Stimulated activated naive CD4-positive, alpha-beta T cell treated with Interleukin-2 at 50 U/mL for 16 hours (primary cell): ENCODE measurements around the gene MYOM3.

ENCODE experiments used
- DNase-seq: peaks from one replicate; lab custom pipeline; 2025; lab: John Stamatoyannopoulos, UW

The MYOM3 gene

DNA sequence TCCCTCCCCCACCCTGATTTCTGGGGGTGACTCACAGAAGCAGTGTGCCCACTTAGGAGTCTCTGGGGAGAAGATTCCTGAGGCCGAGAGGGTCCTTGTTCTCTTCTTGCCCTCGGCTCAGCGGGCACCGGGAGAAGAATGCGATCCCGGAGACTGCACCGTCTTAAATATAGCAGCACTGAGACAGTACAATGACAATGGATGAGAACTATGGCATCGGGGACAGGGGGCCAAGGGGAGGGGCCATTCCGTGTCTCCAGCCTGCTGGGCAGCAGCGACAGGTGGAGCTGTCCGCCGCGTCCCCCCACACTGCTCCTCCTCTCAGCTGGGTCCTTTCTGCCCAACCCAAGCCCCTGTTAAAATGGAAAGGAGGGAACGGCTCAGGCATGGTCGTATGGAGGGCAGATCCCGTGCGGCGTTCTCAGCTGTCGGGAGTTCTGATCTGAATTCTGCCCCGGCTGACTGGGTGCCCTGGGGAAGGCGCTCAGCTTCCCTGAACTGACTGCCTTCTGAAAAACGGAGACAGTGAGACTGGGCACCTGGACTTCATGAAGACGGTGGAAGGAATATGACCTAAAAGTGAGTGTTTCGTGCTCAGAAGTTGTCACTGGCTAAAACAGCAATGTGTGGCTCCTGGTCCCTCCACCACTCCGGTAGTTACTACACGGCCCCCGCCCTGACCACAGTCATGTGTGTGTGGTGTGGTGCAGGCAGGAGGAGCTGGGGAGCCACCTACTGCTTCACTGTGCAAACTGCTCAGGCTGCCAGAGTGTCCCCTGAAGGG, at the start of gene MYOM3:
MYOM3 (minus strand) TSS at position 140 of the 784 bp plus-strand sequence. CDS start 3,499 bp downstream, outside the sequence.
- DNase-seq: peak; percentile 42

DNA sequence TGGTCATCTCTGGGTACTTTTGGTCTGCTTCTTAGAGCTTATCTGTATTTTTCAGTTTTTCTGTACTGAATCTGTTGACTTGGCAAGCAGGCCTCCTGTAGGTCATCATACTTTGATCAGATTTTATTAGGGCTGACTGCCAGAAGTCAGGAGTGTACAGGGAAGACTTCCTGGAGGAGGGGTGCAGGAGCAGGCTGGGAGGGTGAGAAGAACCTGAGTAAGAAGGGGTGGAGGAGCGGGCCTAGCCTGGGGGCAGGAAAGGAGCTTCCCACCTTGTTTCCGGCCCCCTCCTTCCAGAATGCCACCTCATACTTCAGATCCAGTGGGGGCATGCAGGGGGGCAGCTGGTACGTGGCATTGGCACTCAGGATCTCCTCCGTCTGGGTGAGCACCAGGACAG, 49.3 kb upstream of the MYOM3 start:
- DNase-seq: no peak

DNA sequence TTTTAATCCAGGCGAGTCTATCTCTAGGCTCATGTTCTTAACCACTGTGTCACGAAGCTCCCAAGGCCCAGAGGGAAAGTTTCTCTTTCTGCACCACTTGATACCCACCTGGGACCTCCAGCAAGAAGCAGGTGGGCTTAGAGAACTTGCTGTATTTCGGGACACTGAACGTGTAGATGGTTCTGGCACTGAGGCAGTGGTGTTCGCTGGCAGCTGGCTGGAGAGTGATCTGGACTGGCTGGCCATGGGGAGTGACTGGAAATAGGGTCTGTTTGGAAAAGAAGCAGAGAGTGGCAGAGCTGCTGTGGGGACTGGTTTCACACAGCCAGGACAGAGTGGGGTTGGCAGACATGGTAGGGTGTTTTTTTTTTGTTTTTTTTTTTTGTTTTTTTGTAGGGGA, 47.4 kb upstream of the MYOM3 start:
- DNase-seq: no peak

DNA sequence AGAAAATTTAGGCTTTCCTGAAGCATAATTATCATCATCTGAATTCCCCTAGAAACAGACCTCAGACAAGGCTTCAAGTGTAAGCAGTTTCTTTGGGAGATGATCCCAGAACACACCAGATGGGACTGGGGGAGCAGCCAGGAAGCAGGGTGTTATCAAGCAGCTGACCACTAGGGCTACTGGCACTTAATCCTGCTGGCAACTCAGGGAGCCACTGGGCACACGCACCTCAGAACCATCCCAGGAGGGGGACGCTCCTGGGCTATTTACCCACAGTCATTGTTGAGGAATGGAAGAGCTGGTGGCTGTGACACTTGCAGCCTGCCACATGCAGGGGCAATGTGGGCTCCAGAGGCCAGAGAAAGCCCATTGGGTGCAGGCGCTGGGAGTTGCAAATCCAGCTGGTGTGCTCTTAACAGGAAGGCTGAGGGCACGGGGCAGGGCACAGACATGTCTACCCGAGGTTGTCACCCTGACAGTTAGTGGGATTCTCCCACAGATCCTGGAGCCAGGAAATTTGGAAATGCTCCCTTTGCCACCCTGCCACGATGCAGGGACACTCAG, 46.1 kb upstream of the MYOM3 start:
- no peak for DNase-seq

DNA sequence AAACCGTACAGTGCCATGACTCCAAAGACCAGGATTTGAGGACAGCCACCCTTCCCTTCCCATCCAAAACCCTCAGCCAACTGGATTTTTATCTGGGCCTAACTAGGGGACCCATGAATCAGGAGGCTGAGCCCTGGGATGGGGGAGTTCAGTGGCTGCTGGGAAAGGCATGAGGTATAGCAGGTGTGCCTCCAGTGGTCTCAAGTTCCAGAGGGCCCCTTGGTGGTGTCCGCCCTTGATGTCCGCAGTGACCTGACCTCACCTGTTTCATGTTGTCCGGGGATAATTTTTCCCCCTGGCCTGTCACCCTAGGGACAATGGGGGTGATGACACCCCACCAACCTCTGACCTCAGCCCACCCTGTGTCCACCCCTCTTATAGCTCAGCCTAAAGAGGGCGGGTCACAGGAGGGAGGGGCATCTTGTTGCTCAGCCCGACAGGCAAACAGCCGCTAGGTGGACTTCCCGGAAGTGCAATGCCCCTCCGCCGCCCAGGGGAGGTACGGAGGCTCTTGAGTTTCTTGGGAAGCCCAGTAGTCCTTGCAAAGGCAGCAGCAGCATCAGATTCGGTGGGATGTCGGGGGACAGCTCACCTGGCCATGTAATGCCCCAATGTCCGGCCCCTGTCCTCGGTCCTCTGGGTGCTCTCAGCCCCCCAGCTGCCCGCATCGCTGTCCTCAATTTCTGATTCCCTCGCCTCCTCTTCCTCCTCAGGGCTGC, 44.8 kb upstream of the MYOM3 start:
- DNase-seq: no peak

DNA sequence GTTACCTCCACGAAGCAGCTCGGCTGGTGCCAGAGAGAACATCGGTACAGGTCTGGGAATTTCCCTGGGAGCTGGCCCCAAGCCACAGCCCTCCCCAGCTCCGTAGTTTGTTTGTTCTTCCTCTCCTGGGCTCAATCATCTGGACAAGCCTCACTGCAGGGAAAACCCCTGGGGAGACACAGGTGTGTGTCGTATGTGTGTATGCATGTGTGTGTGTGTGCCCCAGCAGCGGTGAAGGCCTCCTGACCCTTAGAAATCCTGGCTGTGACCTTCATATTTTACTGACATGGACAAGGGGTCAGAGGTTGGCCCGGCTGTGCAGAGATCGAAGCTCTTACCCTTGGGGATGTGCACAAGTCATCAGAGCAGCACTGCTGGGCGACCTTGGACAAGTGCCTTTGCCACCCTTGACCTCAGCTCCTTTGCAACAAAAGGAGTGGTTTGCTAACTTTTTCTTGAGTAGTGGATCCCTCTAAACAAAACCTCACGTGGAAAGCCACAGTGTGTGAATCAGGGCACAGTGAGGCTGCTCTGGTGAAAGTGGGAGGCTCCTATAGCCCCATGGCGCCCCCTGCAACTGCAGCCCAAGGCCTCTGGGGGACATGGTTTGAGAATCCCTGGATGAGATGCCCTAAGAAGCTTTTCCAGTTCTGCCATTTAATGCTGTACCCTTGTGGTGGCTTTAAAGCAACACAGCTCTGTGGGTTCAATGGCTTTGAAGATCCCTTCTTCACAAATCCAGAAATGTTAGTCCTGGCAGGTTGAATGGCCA, 43.3 kb upstream of the MYOM3 start:
- DNase-seq: no peak

DNA sequence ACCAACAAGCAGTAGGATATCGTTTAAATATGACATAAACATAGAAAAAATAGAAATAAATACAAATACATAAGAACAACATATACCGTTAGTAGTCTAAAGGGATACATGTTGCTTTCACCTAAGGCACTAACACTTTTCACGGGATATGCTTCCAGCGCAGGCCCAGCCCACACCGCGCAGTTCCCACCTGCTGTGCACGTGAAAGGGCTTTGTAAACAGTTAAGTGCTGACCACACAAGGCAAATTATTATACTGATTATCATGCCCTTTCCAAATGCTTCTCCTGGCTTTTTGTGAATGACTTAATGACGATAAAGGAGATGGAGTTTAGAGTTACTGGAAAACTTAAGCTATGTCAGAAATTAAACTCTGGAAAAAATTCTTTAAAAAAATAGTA, 42.3 kb upstream of the MYOM3 start:
- DNase-seq: no peak

DNA sequence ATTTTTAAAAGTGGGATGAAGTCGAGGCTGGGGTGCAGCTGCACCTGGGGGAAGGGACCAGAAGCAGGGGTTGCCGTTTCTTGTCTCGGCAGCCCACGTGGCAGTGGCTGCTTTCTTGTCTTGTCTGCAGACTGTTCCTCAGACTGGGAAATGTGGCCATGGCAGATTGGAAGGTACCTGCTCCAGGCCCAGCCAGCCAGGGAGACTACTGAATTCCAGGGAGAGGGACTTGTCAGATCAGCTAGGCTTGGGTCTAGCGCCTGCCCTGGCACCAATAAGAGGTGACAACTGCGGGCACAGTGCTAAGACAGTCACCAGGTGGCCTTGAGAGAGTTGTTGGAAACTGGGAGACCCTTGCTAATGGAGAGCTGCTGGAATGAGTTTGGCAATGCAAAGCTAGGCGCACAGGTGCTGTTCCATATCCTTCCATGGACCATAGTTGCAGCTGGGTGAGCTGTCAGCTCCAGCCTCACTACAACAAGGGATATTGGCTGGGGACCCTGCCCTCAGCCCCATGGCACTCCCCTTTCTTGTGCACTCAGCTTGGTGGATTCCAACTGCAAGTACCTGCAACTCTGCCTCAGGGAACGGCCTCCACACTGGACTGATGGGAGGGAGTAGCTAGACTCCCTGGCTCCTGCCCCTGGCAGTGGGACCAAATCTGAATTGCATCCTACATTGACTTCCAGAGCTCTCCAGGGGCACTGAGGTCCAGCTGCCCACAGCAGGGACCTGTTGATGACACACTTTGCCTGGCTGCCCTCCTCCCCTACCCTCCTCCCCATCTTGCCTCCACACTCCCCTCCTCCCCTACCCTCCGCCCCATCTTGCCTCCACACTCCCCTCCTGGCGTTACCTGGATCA, 40.9 kb upstream of the MYOM3 start:
- no peak for DNase-seq

DNA sequence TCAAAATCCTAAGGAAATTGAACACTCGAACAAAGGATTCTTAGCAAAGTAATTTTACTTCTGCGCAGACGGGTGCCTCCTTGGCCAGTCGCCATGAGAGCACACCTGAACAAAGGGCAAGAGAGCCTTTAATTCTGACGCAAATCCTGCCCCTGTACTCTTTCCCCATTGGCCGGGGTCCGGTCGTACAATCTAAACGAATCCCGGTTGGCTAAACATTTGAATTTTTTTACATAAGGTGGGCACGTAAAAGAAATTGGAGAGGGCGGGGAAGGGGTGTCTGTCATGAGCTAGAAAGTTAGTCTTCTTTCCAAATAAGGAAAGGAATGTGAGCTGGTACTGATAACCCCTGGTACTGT, 39.2 kb upstream of the MYOM3 start:
- DNase-seq: no peak

DNA sequence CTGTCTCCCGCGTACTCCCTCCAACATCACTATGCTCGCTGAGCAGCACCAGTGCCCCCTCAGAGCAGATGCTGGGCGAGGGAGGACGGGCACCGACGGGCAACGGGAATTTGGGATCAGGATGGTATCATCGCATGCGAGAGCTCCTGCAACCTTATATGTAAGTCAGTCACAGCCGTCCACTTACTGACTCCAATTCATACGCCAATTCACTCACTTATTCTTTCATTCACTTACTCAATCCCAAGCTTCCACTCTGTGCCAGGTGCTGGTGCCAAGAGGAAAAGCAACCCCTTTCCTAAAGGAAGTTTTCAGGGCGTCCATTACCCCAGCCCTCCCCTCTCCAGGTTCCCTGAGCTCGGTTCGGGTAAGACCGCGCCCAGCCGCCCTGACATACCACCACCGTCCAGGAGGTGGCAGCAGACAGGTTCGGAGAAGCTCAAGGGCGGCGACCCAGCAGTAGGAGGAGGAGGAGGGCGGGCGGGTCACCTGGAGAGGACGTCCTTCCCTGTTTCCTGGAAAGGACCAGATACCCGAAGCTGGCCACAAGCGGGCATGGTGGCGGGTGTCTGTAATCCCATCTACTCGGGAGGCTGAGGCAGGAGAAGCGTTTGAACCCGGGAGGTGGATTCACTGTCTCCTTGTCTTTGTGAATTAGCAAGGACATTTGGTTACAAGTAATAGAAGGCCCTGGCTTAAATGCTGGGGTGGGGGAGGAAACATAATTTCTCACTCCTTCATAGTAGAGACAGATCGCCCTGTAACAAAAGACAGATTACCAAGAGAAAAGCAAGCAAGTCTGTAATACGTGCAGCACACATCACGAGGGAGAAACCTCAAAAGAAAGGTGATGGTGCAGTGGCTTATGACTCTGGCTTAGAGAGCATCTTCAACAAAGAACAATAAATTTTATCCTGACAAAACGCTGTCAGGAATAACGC, 38.6 kb upstream of the MYOM3 start:
- DNase-seq: peak; percentile 78

DNA sequence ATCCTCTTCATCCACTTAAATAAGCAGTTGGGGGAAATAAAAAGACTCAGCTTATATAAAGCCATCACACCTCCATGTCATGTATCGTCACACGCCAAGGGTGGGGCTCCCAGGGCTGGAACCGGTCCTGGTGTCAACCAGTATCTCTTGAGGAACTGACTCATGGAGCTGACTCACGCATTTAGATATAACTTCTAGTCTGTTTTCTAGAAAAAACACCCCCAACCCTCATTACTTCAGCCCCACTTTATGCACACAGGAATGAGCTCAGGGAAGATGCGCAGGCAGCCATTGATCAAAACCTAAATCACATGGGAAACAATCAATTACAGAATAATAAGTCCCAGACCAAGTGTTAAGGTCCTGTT, 37.9 kb upstream of the MYOM3 start:
- DNase-seq: peak; percentile 51

DNA sequence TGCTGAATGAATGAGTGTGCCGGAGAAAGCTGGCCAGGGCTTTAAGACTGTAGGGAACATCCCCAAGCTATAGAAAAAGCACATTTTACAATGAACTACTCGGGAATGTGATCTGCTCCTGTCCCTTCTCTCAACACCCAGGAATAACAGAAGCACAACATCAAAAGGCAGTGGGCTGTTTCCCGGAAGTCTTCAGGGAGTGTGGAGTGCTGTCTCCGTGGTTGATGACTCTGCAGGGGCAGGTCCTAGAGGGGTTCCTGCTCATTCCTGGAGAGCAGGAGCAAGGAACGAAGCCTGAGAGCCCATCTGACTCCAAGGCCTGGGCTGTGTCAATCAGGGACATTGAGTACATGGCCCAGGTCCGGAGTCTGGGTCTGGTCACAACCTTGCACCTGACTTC, 35.9 kb upstream of the MYOM3 start:
- DNase-seq: no peak

DNA sequence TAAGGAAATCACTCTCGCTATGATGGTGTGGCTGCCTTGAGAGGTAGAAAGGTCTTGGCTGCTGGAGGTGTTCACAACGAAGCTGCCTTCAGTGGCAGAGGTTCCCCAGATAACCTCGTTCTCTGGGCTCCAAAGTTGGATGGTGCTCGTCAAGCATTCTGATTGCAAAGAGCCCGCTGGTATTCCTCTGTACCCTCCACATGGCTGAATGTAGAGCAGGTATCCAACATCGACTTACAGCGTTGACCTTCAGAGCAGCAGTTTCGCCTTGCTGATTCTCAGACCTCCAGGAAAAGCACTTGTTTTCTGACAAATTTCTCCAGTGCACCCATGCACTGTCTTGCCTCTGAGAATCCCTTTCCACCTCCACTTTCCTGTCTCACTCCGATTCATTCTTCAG, 35.3 kb upstream of the MYOM3 start:
- DNase-seq: no peak

DNA sequence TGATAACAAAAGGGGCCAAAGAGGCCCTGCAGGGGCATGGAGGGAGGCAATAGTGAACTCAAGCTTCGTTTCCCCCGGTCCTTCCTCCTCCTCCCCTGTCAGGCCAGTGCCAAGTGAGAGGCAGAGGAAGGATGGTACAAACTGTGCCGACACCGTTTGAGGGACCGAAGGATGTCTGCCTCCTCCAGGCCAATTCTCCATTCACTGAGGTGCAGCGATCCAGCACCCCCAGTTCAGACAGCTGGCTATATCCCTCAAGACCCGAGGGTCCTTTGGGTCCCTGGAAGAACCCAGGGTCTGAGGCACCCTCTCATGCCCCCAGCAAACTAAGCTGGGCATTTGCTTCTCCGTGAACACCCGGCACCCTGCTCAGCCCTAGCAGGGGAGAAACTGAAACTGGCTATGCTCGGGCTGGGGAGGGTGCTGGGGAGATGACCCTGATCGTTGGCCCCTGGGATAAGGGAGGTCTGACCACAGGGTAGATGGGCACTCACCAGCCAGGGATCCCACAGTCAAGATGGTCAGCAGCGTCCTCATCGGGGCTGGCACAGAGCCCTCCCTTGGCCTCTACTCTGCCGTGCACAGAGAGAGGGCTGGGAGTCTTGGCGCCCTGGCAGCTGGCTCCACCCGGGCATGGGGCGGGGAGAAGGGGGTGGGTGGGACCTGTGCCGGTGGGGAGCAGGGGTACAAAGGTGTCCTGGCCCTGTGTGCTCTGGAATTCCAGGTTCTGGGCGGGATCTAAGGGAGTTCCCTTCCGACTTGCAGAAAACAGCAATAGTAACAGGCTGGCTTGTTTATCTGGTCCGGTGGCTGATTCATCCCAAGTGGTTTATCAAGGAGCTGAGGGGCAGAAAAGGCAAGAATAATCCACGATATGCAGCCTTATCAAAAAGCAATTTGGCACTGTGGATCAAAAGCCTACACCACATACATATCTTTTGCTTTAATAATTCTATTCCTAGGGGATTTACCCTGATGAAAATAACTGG, 30.9 kb upstream of the MYOM3 start, which contains the start of gene IL22RA1:
IL22RA1 (minus strand) TSS at position 595 of the 989 bp plus-strand sequence; CDS start at position 537, 58 bp downstream.
- no peak for DNase-seq

DNA sequence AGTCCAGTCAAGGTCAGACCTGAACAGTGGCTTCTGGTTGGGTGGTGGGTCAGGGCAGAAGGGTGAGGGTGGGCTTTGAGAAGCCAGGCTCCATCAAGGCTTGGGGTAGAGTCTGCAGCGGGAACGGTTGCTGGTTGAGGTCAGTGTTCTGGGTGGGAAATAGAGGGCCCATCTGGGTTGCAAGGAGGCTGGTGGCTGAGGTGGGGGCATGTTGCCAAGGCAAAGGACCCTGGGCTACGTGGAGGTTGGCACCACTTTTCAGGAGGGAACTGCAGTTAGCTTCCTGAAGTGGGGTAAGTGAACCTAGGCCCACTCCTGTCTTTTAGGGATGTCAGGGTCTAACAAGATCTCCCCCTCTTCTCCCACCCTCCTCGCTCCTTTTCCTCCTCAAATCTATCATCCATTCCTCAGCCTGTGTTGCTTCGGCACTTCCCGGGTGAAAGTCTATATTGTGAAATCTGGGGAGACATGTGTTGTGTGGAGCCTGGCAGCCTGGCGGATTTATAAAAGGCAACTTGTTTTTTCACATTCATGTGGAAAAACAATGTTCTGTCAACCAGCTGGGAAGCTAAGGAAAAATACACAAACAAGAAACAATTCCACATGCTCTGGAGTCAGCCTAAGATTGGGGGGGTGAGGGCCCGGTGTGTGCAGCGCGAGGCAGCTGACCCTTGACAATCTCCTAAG, 29.5 kb upstream of the MYOM3 start:
- no peak for DNase-seq

DNA sequence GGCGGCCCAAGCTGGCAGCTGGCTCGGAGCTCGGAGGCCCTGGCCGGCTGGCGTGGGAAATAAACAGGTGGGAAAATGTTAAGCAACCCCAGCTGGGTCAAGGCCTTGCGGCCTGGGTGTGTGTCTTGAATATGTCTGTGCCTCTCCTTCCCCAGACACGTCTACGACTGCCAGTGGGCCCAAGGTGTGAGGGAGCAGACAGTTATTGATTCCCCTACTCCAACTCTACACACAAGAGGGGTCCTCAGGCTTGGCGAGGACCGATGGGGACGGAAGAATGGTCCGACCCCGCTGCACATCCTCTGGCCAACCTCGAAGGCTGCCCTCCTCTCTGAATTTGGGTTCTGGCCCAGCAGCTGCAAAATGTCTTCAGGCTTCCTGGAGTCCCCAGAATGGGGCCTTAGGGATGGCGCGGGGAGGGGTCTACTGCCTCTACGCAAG, 28.8 kb upstream of the MYOM3 start:
- no peak for DNase-seq

DNA sequence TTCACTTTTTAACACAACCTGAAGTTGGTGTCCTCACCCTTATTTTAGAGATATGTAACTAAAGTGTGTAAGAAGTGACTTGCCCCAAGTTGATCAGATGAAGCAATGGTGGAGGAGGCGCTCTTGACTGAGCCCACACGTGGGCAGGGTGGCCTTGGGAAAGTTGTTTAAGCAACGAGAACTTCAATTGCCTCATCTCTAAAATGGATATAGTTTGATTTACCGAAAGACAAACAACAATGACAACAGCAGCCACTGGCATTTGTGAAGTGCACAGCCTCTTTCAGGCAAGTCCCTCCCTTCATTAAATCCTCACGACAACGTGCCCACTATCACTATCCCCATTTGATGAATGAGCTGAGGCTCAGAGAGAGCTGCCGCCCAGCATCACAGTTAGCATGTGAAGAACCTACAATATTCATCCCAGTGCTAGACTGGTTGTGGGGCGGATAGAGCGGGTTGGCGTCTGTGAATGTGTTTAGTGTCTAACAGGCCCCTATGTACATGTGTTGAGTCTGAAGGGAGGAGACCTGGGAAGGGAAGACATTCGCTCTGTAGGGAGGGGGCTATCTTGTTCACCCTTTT, 28.0 kb upstream of the MYOM3 start:
- no peak for DNase-seq

DNA sequence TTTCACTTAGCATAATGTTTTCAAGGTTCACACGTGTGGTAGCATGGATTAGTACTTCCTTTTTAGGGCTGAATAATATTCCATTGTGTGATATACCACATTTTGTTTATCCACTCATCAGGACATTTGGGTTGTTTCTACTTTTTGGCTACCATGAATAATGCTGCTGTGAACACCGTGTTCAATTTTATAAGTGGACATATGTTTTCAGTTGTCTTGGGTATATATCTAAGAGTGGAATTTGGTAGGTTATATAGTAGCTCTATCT, 27.2 kb upstream of the MYOM3 start:
- DNase-seq: no peak
